GM20000 (cell line): ENCODE measurements around the gene YIF1A.
"Not testable (repeated sequence)": the region's sequence is repeated elsewhere in the genome, so short reads cannot be mapped to it uniquely, and the experiment has no call there.

Experiments
- DNase-seq: peaks from one replicate; pipeline ENCODE4 v3.0.0; 2012; ENCODE audit warnings: low spot score
- TF ChIP-seq, protein P1 (sequence below): IDR thresholded peaks from 2 replicates; pipeline ENCODE4 v1.5.1; 2012; ENCODE audit warnings: mild to moderate bottlenecking, control low read depth; ENCODE audit errors: extremely low read depth, missing control alignments

YIF1A gene

DNA sequence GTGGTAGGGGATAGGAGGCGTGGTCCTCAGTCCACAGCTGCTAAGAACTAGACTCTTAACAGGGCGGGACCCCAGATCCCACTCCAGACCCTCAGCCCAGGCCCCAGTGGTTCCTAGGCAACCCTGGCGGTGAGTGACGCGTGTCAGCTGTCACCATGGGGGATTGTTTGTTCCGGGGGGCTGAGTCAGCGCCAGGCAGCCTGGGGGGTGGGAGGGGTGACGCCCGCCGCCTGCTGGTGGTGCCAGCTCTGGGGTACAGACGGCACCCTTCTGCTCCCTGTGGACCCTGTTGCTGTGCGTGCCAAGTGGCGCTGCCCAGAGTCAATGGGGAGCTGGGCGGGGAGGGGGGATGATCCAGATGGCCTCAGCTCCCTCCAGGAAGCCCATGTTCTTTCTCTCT is 8.5 kb downstream of the YIF1A start:
- TF ChIP-seq, protein P1, sequence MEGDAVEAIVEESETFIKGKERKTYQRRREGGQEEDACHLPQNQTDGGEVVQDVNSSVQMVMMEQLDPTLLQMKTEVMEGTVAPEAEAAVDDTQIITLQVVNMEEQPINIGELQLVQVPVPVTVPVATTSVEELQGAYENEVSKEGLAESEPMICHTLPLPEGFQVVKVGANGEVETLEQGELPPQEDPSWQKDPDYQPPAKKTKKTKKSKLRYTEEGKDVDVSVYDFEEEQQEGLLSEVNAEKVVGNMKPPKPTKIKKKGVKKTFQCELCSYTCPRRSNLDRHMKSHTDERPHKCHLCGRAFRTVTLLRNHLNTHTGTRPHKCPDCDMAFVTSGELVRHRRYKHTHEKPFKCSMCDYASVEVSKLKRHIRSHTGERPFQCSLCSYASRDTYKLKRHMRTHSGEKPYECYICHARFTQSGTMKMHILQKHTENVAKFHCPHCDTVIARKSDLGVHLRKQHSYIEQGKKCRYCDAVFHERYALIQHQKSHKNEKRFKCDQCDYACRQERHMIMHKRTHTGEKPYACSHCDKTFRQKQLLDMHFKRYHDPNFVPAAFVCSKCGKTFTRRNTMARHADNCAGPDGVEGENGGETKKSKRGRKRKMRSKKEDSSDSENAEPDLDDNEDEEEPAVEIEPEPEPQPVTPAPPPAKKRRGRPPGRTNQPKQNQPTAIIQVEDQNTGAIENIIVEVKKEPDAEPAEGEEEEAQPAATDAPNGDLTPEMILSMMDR: no peak
- DNase-seq: no peak

DNA sequence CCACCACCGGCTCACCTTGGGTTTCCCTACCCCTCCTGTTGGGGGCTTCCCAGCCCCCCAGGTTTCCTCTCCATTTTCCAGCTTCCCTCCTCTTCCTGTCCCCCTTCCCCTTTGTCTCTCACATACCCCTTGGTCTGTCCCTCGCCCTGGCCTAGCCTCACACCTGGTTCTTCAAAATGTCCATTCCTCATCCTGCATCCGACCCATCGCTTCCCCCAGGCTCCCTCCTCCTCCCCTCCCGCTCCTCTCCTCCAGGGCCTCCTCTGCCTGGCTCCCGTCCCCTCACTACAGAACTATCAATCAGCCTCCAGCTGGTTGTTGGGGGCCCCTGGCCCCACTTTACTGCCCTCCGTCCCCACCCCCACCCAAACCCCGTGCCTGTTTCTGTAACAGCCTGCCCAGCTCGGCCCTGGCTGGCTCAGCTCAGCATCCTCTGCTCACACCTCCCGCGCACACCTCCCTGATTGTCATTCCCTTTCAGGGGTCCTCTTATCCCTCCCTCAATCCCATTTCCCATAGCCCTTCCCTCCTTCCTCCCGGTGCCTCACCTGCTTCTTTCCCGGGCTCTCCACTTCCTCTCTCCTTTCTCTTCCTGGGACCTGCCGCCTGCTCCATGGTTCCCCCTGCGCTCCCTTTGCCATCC is 9.7 kb downstream of the YIF1A start:
- TF ChIP-seq, protein P1: no peak
- no peak for DNase-seq

DNA sequence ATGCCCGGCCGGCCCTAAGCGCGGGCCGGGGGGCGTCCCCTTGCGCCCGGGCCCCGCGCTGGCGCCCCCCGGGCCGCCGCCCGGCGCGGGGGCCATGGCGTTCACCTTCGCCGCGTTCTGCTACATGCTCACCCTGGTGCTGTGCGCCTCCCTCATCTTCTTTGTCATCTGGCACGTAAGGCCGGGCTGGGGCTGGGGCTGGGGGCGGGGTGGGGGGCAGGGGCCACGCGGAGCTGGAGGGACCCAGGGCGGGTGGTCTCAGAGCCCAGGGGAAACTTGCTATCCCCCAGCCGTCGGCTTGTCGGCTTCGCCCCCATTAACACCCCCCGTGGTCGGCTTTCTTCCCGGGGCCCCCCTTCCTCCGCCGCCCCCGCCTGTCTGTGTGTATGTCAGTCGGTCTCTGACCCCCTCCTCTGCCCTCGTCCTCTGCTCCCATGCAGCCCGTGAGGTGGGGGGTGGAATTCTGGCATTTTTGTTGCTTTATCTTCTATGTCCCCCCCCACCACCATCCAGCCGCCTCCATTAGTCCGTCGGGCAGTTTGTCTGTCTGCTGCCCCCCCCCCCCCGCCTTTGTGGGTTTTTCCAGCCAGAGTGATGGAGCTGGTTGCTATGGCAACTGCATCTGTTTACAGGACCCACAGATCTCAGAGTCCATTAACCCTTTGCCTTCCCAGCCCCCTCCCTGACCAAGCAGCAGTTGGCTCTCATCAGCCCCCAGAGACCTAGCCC is 10.4 kb downstream of the YIF1A start:
- peak; percentile 42 for DNase-seq
- TF ChIP-seq, protein P1: no peak

DNA sequence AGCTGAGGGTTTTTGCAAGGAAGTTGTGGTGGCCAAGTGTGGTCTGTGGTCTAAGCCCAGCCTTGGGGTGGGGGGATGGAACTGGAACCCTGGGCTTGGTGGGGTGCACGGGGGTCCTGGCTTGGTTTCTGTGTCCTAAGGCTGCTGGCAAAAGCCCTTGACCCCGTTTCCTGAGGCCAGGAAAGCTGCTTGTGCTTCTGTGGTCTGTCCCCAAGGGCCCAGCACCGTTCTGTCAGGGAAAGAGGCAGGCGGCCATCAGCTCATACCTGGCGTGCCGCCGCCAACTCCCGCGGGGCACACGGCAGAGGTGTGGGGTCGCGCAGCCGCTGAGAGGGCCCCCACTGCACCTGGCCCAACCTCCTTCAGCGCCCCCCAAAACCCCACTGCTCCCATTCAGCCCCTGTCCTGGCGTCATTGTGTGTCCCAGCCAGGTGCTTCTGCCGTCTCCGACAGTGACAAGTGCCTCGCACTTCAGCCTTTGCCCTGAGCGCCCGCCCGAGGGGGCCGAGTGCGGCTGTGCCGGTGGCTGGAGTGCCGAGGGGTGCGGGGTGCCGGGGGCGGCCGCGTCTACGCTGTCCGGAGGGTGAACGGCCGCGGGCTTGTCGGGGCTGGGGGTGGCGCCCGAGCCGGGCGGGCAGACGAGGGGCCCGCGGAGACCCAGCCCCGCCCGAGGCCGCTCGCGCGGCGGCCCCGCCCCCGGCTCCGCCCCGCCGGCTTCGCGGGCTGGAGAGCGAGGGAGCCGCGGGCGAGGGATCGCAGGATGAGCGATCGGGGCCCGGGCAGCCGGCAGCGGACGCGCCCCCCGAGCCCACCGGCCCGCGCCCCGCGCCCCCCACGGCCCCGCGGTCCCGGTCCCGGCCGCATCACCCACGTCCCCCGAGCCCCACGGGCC is 11.2 kb downstream of the YIF1A start, which contains the start of gene CNIH2:
Gene CNIH2 (plus strand): TSS at position 705 of the 892 bp plus-strand sequence. CDS start 282 bp downstream, outside the sequence.
- TF ChIP-seq, protein P1: no peak
- DNase-seq: peak; percentile 82

DNA sequence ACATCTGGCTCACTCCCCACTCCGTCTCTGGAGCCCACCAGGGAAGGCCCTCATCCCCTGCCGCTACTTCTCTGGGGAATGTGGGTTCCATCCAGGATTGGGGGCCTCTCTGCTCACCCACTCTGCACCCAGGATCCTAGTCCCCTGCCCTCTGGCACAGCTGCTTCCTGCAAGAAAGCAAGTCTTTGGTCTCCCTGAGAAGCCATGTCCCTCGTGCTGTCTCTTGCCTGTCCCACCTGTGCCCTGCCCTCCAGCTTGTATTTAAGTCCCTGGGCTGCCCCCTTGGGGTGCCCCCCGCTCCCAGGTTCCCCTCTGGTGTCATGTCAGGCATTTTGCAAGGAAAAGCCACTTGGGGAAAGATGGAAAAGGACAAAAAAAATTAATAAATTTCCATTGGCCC is 11.9 kb downstream of the YIF1A start:
- not testable (repeated sequence) for DNase-seq

DNA sequence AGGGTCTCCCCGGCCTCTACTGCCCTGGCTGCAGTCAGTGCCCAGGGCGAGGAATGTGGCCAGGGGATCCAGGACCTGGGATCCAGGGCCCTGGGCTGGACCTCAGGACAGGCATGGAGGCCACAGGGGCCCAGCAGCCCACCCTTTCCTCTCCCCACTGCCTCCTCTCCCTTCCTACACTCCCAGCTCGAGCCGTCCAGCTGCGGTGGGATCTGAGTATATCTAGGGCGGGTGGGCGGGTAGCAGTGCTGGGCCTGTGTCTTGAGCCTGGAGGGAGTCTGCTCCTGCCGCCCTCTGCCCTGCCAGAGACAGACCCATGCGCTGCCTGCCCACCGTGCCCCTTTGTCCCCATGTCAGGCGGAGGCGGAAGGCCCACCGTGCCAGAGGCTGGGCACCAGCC is 12.3 kb downstream of the YIF1A start:
- DNase-seq: not testable (repeated sequence)

DNA sequence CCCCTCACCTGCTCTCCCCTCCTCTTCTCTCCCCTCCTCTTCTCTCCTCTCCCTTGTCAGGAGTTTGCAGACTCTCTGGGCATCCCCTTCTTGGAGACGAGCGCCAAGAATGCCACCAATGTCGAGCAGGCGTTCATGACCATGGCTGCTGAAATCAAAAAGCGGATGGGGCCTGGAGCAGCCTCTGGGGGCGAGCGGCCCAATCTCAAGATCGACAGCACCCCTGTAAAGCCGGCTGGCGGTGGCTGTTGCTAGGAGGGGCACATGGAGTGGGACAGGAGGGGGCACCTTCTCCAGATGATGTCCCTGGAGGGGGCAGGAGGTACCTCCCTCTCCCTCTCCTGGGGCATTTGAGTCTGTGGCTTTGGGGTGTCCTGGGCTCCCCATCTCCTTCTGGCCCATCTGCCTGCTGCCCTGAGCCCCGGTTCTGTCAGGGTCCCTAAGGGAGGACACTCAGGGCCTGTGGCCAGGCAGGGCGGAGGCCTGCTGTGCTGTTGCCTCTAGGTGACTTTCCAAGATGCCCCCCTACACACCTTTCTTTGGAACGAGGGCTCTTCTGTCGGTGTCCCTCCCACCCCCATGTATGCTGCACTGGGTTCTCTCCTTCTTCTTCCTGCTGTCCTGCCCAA is 12.8 kb downstream of the YIF1A start:
- TF ChIP-seq, protein P1: no peak
- DNase-seq: no peak

DNA sequence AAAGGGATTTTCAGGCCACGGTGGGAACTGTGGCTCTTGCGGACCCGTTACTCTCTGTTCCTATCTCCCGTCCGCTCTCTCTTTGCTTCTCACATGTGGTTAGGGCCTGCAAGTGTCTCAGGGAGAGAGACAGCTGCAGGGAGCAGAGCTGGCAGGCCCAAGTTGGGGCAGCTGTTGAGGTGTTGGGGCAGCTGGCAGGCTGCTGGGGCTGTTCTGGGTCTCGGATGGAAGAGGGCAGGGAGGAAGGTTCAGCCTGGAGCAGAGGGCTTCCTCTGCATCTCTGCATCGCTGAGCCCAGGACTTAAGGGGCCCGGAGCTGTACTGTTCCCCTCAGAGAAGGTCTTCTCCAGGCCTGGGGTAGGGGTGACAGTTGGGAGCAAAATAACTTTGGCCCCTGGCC is 13.5 kb downstream of the YIF1A start:
- no peak for DNase-seq
- TF ChIP-seq, protein P1: no peak
